Keratinocyte (primary cell): ENCODE results near the gene FOXK2.

Experiments
- CTCF ChIP-seq, 3 experiments: IDR thresholded peaks in 1 of 3; conservative IDR thresholded peaks in 1 of 3; optimal IDR thresholded peaks in 1 of 3; 2 replicates in 2 of 3; 3 replicates in 1 of 3; pipeline versions ENCODE3 to v1.5.1; 2011; ENCODE audit warnings: low read length in 3 of 3, mild to moderate bottlenecking in 3 of 3, moderate library complexity in 2 of 3, control low read depth in 1 of 3, inconsistent platforms in 1 of 3; ENCODE audit not compliant: insufficient read depth in 2 of 3; ENCODE audit errors: extremely low read depth in 1 of 3
- EZH2 ChIP-seq: IDR thresholded peaks from one replicate; pipeline ENCODE4 v1.6.1; 2012; ENCODE audit warnings: inconsistent platforms, mild to moderate bottlenecking, low read length, moderate library complexity

DNA sequence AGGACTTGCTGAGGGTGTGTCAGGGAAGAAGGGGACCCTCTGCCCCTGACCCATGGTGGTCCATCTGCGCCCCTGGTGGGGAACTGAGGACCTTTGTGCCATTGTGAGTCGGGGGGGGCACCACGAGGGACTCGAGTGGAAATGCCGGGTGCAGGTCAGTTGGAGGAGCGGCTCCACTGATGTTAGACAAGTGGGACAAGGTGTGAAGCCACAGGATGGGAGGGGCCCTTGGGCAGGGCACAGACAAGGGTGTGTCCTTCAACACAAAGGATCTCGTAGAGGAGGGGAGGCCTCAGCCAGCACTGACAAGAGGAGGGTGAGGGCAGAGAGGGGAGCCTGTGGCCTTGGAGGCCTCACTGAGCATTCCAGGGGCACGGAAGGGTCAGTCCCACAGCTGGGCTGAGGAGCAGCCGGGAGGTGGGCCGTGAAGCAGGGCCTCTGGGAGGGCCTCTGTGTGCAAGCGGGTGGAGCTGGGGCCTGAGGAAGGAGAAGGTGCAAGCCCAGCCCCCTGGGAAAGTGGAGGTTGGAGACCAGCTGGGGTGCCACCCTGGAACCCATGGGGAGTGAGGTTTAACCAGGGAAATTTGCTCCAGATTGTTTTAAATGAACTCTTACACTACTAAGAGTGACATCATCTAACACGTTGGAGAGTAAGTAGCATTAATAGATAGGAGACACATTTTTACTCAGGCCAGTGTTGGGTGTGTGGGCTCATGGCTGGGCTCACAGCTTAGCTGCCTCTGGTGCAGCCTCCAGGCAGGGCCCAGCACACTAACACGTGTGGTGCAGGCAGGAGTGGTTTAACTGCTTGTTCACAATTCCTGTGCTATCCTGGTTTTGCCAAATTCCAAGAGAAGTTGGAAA lies 33.1 kb upstream of the FOXK2 start:
- no peak for TF ChIP-seq CTCF (optimal IDR thresholded peaks at IDR 0.05 in 1 of 3, IDR thresholded peaks at IDR 0.05 in 1 of 3, conservative IDR thresholded peaks at IDR 0.05 in 1 of 3; ENCODE audit: extremely low read depth in 1 of 3, insufficient read depth in 2 of 3, low read length in 3 of 3)
- no peak for TF ChIP-seq EZH2
